ENCODE results near the gene CCDC13.

CCDC13 gene

GRCh38 chr3:42745776-42746454 is 27.1 kb downstream of the CCDC13 start:
- H3K27ac ChIP-seq (ENCODE audit: insufficient read depth, low read length, poor library complexity, severe bottlenecking): no peak overlapping the region
- DNase-seq: no peak

GRCh38 chr3:42745291-42745745 is 27.7 kb downstream of the CCDC13 start:
- H3K4me1 ChIP-seq (ENCODE audit: control insufficient read depth, insufficient read depth, low read length, poor library complexity, severe bottlenecking): peaks cover 22% of the 10 kb centered on the region
- no peak for DNase-seq
- no peak overlapping the region for H3K27ac ChIP-seq (ENCODE audit: insufficient read depth, low read length, poor library complexity, severe bottlenecking)
- no peak overlapping the region for H3K4me3 ChIP-seq (ENCODE audit: insufficient read depth, low read depth, low read length, poor library complexity, severe bottlenecking)
- H3K36me3 ChIP-seq (ENCODE audit: control insufficient read depth, insufficient read depth, low read length): no peaks in the 10 kb centered on the region
- H3K27me3 ChIP-seq (replicated peaks; ENCODE audit: control insufficient read depth, insufficient read depth, low read length, poor library complexity, severe bottlenecking): no peaks in the 10 kb centered on the region
- H3K9me3 ChIP-seq (ENCODE audit: control insufficient read depth, low read length): no peaks in the 10 kb centered on the region

More at GRCh38 chr3:42745776-42746454, 27.1 kb downstream of the CCDC13 start:
- no peaks in the 10 kb centered on the region for H3K27me3 ChIP-seq (replicated peaks; ENCODE audit: control insufficient read depth, insufficient read depth, low read length, poor library complexity, severe bottlenecking)
- H3K9me3 ChIP-seq (ENCODE audit: control insufficient read depth, low read length): no peaks in the 10 kb centered on the region
- no peaks in the 10 kb centered on the region for H3K36me3 ChIP-seq (ENCODE audit: control insufficient read depth, insufficient read depth, low read length)
- H3K4me3 ChIP-seq (ENCODE audit: insufficient read depth, low read depth, low read length, poor library complexity, severe bottlenecking): no peak overlapping the region
- H3K4me1 ChIP-seq (ENCODE audit: control insufficient read depth, insufficient read depth, low read length, poor library complexity, severe bottlenecking): peaks cover 22% of the 10 kb centered on the region

- peaks cover 19% of the 10 kb centered on the region for H3K4me1 ChIP-seq (ENCODE audit: control insufficient read depth, insufficient read depth, low read length, poor library complexity, severe bottlenecking)
- no peaks in the 10 kb centered on the region for H3K9me3 ChIP-seq (ENCODE audit: control insufficient read depth, low read length)
- no peaks in the 10 kb centered on the region for H3K27me3 ChIP-seq (replicated peaks; ENCODE audit: control insufficient read depth, insufficient read depth, low read length, poor library complexity, severe bottlenecking)
- no peak for DNase-seq
- H3K27ac ChIP-seq (ENCODE audit: insufficient read depth, low read length, poor library complexity, severe bottlenecking): no peak overlapping the region
- H3K36me3 ChIP-seq (ENCODE audit: control insufficient read depth, insufficient read depth, low read length): no peaks in the 10 kb centered on the region
- no peak overlapping the region for H3K4me3 ChIP-seq (ENCODE audit: insufficient read depth, low read depth, low read length, poor library complexity, severe bottlenecking)
Observed at GRCh38 chr3:42743204-42743995, 29.7 kb downstream of the CCDC13 start.

- Histone ChIP-seq H3K9me3 (ENCODE audit: control insufficient read depth, low read length) (no peaks in the 10 kb centered on the region), H3K4me3 (ENCODE audit: insufficient read depth, low read depth, low read length, poor library complexity, severe bottlenecking) (no peak overlapping the region), H3K27me3 (replicated peaks; ENCODE audit: control insufficient read depth, insufficient read depth, low read length, poor library complexity, severe bottlenecking) (no peaks in the 10 kb centered on the region), H3K4me1 (ENCODE audit: control insufficient read depth, insufficient read depth, low read length, poor library complexity, severe bottlenecking) (peaks cover 12% of the 10 kb centered on the region), H3K27ac (ENCODE audit: insufficient read depth, low read length, poor library complexity, severe bottlenecking) (no peak overlapping the region), H3K36me3 (ENCODE audit: control insufficient read depth, insufficient read depth, low read length) (no peaks in the 10 kb centered on the region)
- DNase-seq: no peak
Observed at GRCh38 chr3:42742688-42743087, 30.4 kb downstream of the CCDC13 start.

- Histone ChIP-seq H3K4me3 (ENCODE audit: insufficient read depth, low read depth, low read length, poor library complexity, severe bottlenecking) (no peak overlapping the region), H3K27ac (ENCODE audit: insufficient read depth, low read length, poor library complexity, severe bottlenecking) (no peak overlapping the region), H3K9me3 (ENCODE audit: control insufficient read depth, low read length) (no peaks in the 10 kb centered on the region), H3K4me1 (ENCODE audit: control insufficient read depth, insufficient read depth, low read length, poor library complexity, severe bottlenecking) (peaks cover 8% of the 10 kb centered on the region), H3K36me3 (ENCODE audit: control insufficient read depth, insufficient read depth, low read length) (no peaks in the 10 kb centered on the region), H3K27me3 (replicated peaks; ENCODE audit: control insufficient read depth, insufficient read depth, low read length, poor library complexity, severe bottlenecking) (no peaks in the 10 kb centered on the region)
- DNase-seq: no peak
Observed at GRCh38 chr3:42742259-42742658, 30.8 kb downstream of the CCDC13 start.

GRCh38 chr3:42741796-42742195 is 31.3 kb downstream of the CCDC13 start:
- Histone ChIP-seq H3K36me3 (ENCODE audit: control insufficient read depth, insufficient read depth, low read length) (no peaks in the 10 kb centered on the region), H3K27me3 (replicated peaks; ENCODE audit: control insufficient read depth, insufficient read depth, low read length, poor library complexity, severe bottlenecking) (no peaks in the 10 kb centered on the region), H3K4me1 (ENCODE audit: control insufficient read depth, insufficient read depth, low read length, poor library complexity, severe bottlenecking) (peaks cover 3% of the 10 kb centered on the region), H3K4me3 (ENCODE audit: insufficient read depth, low read depth, low read length, poor library complexity, severe bottlenecking) (no peak overlapping the region), H3K9me3 (ENCODE audit: control insufficient read depth, low read length) (no peaks in the 10 kb centered on the region), H3K27ac (ENCODE audit: insufficient read depth, low read length, poor library complexity, severe bottlenecking) (no peak overlapping the region)
- DNase-seq: no peak

- no peaks in the 10 kb centered on the region for H3K9me3 ChIP-seq (ENCODE audit: control insufficient read depth, low read length)
- H3K4me1 ChIP-seq (ENCODE audit: control insufficient read depth, insufficient read depth, low read length, poor library complexity, severe bottlenecking): no peaks in the 10 kb centered on the region
- H3K27ac ChIP-seq (ENCODE audit: insufficient read depth, low read length, poor library complexity, severe bottlenecking): no peak overlapping the region
- no peaks in the 10 kb centered on the region for H3K36me3 ChIP-seq (ENCODE audit: control insufficient read depth, insufficient read depth, low read length)
- H3K27me3 ChIP-seq (replicated peaks; ENCODE audit: control insufficient read depth, insufficient read depth, low read length, poor library complexity, severe bottlenecking): no peaks in the 10 kb centered on the region
- DNase-seq: no peak
- H3K4me3 ChIP-seq (ENCODE audit: insufficient read depth, low read depth, low read length, poor library complexity, severe bottlenecking): no peak overlapping the region
Observed at GRCh38 chr3:42739401-42740158, 33.5 kb downstream of the CCDC13 start.

GRCh38 chr3:42736531-42736930 is 36.5 kb downstream of the CCDC13 start:
- Histone ChIP-seq H3K27ac (ENCODE audit: insufficient read depth, low read length, poor library complexity, severe bottlenecking) (no peak overlapping the region), H3K27me3 (replicated peaks; ENCODE audit: control insufficient read depth, insufficient read depth, low read length, poor library complexity, severe bottlenecking) (no peaks in the 10 kb centered on the region), H3K9me3 (ENCODE audit: control insufficient read depth, low read length) (no peaks in the 10 kb centered on the region), H3K36me3 (ENCODE audit: control insufficient read depth, insufficient read depth, low read length) (no peaks in the 10 kb centered on the region), H3K4me1 (ENCODE audit: control insufficient read depth, insufficient read depth, low read length, poor library complexity, severe bottlenecking) (no peaks in the 10 kb centered on the region), H3K4me3 (ENCODE audit: insufficient read depth, low read depth, low read length, poor library complexity, severe bottlenecking) (no peak overlapping the region)
- DNase-seq: no peak

- no peaks in the 10 kb centered on the region for H3K4me1 ChIP-seq (ENCODE audit: control insufficient read depth, insufficient read depth, low read length, poor library complexity, severe bottlenecking)
- H3K4me3 ChIP-seq (ENCODE audit: insufficient read depth, low read depth, low read length, poor library complexity, severe bottlenecking): no peak overlapping the region
- DNase-seq: no peak
- no peaks in the 10 kb centered on the region for H3K9me3 ChIP-seq (ENCODE audit: control insufficient read depth, low read length)
- no peaks in the 10 kb centered on the region for H3K27me3 ChIP-seq (replicated peaks; ENCODE audit: control insufficient read depth, insufficient read depth, low read length, poor library complexity, severe bottlenecking)
- no peak overlapping the region for H3K27ac ChIP-seq (ENCODE audit: insufficient read depth, low read length, poor library complexity, severe bottlenecking)
- no peaks in the 10 kb centered on the region for H3K36me3 ChIP-seq (ENCODE audit: control insufficient read depth, insufficient read depth, low read length)
Observed at GRCh38 chr3:42736081-42736480, 37.0 kb downstream of the CCDC13 start.

- Histone ChIP-seq H3K27me3 (replicated peaks; ENCODE audit: control insufficient read depth, insufficient read depth, low read length, poor library complexity, severe bottlenecking) (no peaks in the 10 kb centered on the region), H3K36me3 (ENCODE audit: control insufficient read depth, insufficient read depth, low read length) (no peaks in the 10 kb centered on the region), H3K27ac (ENCODE audit: insufficient read depth, low read length, poor library complexity, severe bottlenecking) (no peak overlapping the region), H3K4me1 (ENCODE audit: control insufficient read depth, insufficient read depth, low read length, poor library complexity, severe bottlenecking) (no peaks in the 10 kb centered on the region), H3K4me3 (ENCODE audit: insufficient read depth, low read depth, low read length, poor library complexity, severe bottlenecking) (no peak overlapping the region), H3K9me3 (ENCODE audit: control insufficient read depth, low read length) (no peaks in the 10 kb centered on the region)
- no peak for DNase-seq
Observed at GRCh38 chr3:42735615-42736014, 37.4 kb downstream of the CCDC13 start.

All from effector memory CD4-positive, alpha-beta T cell (primary cell).